Choroid plexus epithelial cell (primary cell): ENCODE results near the gene EFNB1.
A peak's percentile ranks its signal among the peaks of the same experiment; 100 is the strongest.

Experiments
- DNase-seq: peaks from one replicate; pipeline ENCODE4 v3.0.0-alpha.2; 2010; ENCODE audit warnings: low read depth
- H3K4me3 ChIP-seq: 2 replicates; pipeline ENCODE4 v1.5.1; 2011; ENCODE audit warnings: low read depth, mild to moderate bottlenecking, control low read depth, low read length, moderate library complexity
- CTCF ChIP-seq: conservative IDR thresholded peaks from 2 replicates; pipeline ENCODE4 v1.5.1; 2011; ENCODE audit warnings: low read depth, mild to moderate bottlenecking, control low read depth, inconsistent platforms, low read length, moderate library complexity

EFNB1 gene

DNA sequence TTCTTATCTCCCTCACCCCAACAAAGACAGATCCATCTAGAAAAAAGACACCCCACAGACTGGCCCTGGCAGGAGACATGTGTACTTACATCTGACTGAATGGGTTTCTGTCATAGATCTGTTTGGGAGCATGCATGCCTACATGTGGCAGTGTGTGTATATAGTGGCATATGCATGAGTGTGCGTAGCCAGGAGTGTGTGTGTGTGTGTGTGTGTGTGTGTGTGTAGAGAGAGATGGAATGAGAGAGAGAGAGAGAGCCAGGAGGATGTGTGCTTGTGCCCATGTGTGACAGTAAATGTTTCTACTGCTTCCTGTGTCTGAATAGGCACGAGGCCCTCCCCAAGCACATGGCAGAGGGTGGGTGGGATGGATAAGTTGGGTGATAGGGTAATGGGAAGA is 37.1 kb downstream of the EFNB1 start:
- H3K4me3 ChIP-seq, result no peak overlapping the region
- TF ChIP-seq CTCF, result no peak
- no peak for DNase-seq

DNA sequence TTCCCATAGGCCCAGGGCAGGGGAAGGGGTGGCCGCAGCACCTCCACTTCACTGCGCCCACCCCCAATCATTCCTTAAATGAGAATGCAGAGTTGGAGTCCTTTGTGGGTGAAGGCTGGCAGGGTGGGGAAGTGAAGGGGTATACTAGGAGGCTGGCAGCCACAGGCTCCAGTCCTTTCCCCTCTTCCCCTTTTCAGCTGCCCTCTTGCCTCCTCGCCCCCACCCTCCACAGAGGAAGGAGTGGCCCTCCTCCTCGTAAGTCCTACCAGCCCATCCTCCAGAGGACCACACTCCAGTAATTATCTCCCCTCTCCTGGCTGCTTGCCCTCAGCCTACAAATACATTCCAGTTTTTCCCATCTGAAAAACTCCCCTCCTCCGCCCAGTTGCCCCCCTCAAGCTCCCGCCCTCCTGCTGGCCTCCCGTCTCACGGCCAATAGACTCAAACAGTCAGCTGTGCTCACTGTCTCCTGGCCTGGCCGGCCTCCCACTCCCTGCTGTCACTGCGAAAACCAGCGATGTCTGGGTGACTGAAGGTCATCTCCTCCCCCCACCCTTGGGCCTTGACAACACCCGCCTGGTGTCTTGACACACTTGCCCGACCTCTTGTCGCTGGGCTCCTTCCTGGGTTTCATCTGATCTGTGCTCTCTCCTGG is 38.8 kb downstream of the EFNB1 start:
- no peak overlapping the region for H3K4me3 ChIP-seq
- no peak for TF ChIP-seq CTCF
- DNase-seq, result peak; percentile 34

GRCh38 chrX:68868316-68868715 is 39.5 kb downstream of the EFNB1 start:
- peak; percentile 25 for DNase-seq
- no peak overlapping the region for H3K4me3 ChIP-seq
- no peak for TF ChIP-seq CTCF

- no peak overlapping the region for H3K4me3 ChIP-seq
- no peak for TF ChIP-seq CTCF
- DNase-seq, result no peak
These were observed 40.3 kb downstream of the EFNB1 start for GRCh38 chrX:68868902-68869800.

DNA sequence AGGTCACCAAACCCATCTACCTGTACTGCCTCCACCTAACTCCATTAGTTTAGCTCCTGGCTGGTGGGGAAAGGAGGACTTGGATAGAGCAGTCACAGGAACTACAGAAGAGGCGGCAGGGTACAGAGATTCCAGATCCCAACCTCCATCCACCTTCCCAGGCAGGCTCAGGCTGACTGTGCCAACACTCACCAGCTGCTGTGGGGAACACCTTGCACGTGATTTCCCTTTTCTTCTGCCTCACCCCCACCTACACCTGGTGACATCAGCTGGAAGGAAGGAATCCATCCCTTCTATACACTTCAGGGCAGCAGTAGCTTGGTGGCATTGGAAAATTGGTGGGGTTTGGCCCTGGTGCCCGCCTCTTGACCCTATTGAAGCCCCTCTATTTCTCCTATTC is 41.5 kb downstream of the EFNB1 start:
- no peak for TF ChIP-seq CTCF
- no peak for DNase-seq
- no peak overlapping the region for H3K4me3 ChIP-seq

- no peak for TF ChIP-seq CTCF
These were observed 43.4 kb downstream of the EFNB1 start for GRCh38 chrX:68872171-68872570.

GRCh38 chrX:68874076-68874475 is 45.3 kb downstream of the EFNB1 start:
- no peak for DNase-seq
- no peak overlapping the region for H3K4me3 ChIP-seq
- TF ChIP-seq CTCF, result no peak

More at GRCh38 chrX:68872171-68872570, 43.4 kb downstream of the EFNB1 start:
- DNase-seq, result no peak
- no peak overlapping the region for H3K4me3 ChIP-seq
